ENCODE measurements around the gene IL1RAPL1. TPM values are rescaled to one million over a fixed set of nuclear protein-coding genes. Genes with fewer than 3 reads are reported as not detected.

IL1RAPL1 gene
- total and polyA plus RNA-seq, 2 experiments from 2014 or later = 0.18 to 0.49 TPM

- TF ChIP-seq ZNF462 (CRISPR knock-in tag; IDR thresholded peaks at IDR 0.05) (no peak), ZNF114 (CRISPR knock-in tag; IDR thresholded peaks at IDR 0.05) (no peak), JUNB (IDR thresholded peaks at IDR 0.05; ENCODE audit: unreplicated experiment) (no peak)
Observed at GRCh38 chrX:29257521-29257920, 670.3 kb downstream of the IL1RAPL1 start (continued).

GRCh38 chrX:29269390-29269789, 682.1 kb downstream of the IL1RAPL1 start:
- Histone ChIP-seq H3K4me3 (no peak overlapping the region), H3K27ac (ENCODE audit: low read depth) (no peak overlapping the region), H3K79me2 (replicated peaks; ENCODE audit: insufficient read depth) (no peaks in the 10 kb centered on the region), H4K20me1 (replicated peaks; ENCODE audit: insufficient read depth) (no peaks in the 10 kb centered on the region), H3K4me2 (no peak overlapping the region), H3K4me1 (ENCODE audit: insufficient read depth) (no peaks in the 10 kb centered on the region), H3F3A (replicated peaks; ENCODE audit: low read depth) (no peaks in the 10 kb centered on the region), H2AFZ (no peak overlapping the region), H3K9me2 (ENCODE audit: insufficient read depth) (no peaks in the 10 kb centered on the region), H3K27me3 (ENCODE audit: insufficient read depth) (no peaks in the 10 kb centered on the region), H3K36me3 (ENCODE audit: insufficient read depth) (no peaks in the 10 kb centered on the region)
- ATAC-seq (no peak), DNase-seq (ENCODE audit: low spot score) (no peak)
- no peaks in the 10 kb centered on the region for H3K36me3 Mint-ChIP-seq (ENCODE audit: low read depth)
- no peaks in the 10 kb centered on the region for H3K27me3 Mint-ChIP-seq (ENCODE audit: insufficient read depth, low read depth, poor library complexity)
- no peak overlapping the region for H3K4me3 Mint-ChIP-seq
- no peaks in the 10 kb centered on the region for H3K9me3 Mint-ChIP-seq
- H3K4me1 Mint-ChIP-seq = no peaks in the 10 kb centered on the region
- no peak overlapping the region for H3K27ac Mint-ChIP-seq
- TF ChIP-seq REST (IDR thresholded peaks at IDR 0.05; ENCODE audit: unreplicated experiment) (no peak), ZNF462 (CRISPR knock-in tag; IDR thresholded peaks at IDR 0.05) (no peak), CREB1 (CRISPR knock-in tag; IDR thresholded peaks at IDR 0.05; ENCODE audit: low read depth) (no peak), STAT1 (IDR thresholded peaks at IDR 0.05; ENCODE audit: unreplicated experiment) (no peak)

Measured in GM23338 (cell line).